Calu3 (cell line): Measurements from ENCODE around the gene TMA7. TPM values are rescaled to one million over a fixed set of nuclear protein-coding genes. Genes with fewer than 3 reads are reported as not detected.
"Not testable (repeated sequence)": the region's sequence is repeated elsewhere in the genome, so short reads cannot be mapped to it uniquely, and the experiment has no call there.

Experiments
- BruUV-seq: library from RNA; stranded (reverse); fragments of 400-500 nt; replicated peaks from 2 replicates; lab custom pipeline; 2021; lab: Mats Ljungman, UMichigan
- CTCF ChIA-PET: fragments of 300-600 bp; sonication (Branson Sonifier 250); formaldehyde crosslinking; loops from one replicate; lab custom pipeline; 2022; ENCODE audit warnings: antibody characterized with exemption; lab: Charles Lee
- DNase-seq: peaks from one replicate; pipeline ENCODE4 v3.0.0; 2022
- H3K27ac Mint-ChIP-seq: one replicate; pipeline ENCODE4 v1.8.0; 2022; ENCODE audit warnings: mixed read lengths; ENCODE audit not compliant: unreplicated experiment
- H3K27me3 Mint-ChIP-seq: one replicate; pipeline ENCODE4 v1.8.0; 2022; ENCODE audit warnings: mixed read lengths; ENCODE audit not compliant: unreplicated experiment
- H3K36me3 Mint-ChIP-seq: one replicate; pipeline ENCODE4 v1.8.0; 2022; ENCODE audit warnings: mild to moderate bottlenecking, moderate library complexity, mixed read lengths; ENCODE audit not compliant: insufficient read depth, unreplicated experiment
- H3K4me1 Mint-ChIP-seq: one replicate; pipeline ENCODE4 v1.8.0; 2022; ENCODE audit warnings: mild to moderate bottlenecking, low read depth, mixed read lengths; ENCODE audit not compliant: unreplicated experiment
- H3K4me3 Mint-ChIP-seq: one replicate; pipeline ENCODE4 v1.8.0; 2022; ENCODE audit warnings: mild to moderate bottlenecking, low read depth, moderate library complexity, mixed read lengths; ENCODE audit not compliant: unreplicated experiment
- H3K9me3 Mint-ChIP-seq: one replicate; pipeline ENCODE4 v1.8.0; 2022; ENCODE audit warnings: low read depth, mixed read lengths; ENCODE audit not compliant: unreplicated experiment
- CTCF ChIP-seq: fragments of 200-600 bp; IDR thresholded peaks from one replicate; pipeline ENCODE4 v1.8.0; 2022; ENCODE audit warnings: antibody characterized with exemption; ENCODE audit not compliant: unreplicated experiment
- intact Hi-C: fragments of 100-400 bp; cut with micrococcal nuclease; formaldehyde crosslinking; loops from one replicate; pipeline ENCODE4 v1.10.0; 2022; ENCODE audit not compliant: unreplicated experiment
- total RNA-seq: library from RNA; stranded (reverse); gene quantifications from 2 replicates; pipeline ENCODE4 v1.2.3, GENCODE V29; 2022

TMA7 gene
- total RNA-seq, 1 experiment from 2014 or later = 171 TPM

DNA sequence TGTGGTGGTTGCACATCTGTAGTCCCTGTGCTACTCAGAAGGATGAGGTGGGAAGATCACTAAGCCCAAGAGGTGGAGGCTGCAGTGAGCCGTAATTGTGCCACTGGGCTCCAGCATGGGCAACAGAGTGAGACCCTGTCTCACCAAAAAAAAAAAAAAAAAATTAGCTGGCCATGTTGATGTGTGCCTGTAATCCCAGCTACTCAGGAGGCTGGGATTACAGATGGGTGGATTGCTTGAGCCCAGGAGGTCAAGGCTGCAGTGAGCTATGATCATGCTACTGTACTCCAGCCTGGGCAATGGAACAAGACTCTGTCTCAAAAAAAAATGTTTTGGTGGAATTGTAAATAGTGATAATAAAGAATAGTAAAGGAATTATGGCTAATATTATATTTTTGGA lies 16.4 kb downstream of the TMA7 start:
- Mint-ChIP-seq H3K4me1 (no peaks in the 10 kb centered on the region), H3K27ac (no peak overlapping the region), H3K36me3 (peaks cover 3% of the 10 kb centered on the region), H3K9me3 (no peaks in the 10 kb centered on the region), H3K4me3 (no peak overlapping the region), H3K27me3 (no peaks in the 10 kb centered on the region)
- CTCF ChIA-PET = no interaction called here
- no peak for TF ChIP-seq CTCF
- intact Hi-C loops = no loop called here
- no TSS peak for BruUV-seq
- DNase-seq = no peak

DNA sequence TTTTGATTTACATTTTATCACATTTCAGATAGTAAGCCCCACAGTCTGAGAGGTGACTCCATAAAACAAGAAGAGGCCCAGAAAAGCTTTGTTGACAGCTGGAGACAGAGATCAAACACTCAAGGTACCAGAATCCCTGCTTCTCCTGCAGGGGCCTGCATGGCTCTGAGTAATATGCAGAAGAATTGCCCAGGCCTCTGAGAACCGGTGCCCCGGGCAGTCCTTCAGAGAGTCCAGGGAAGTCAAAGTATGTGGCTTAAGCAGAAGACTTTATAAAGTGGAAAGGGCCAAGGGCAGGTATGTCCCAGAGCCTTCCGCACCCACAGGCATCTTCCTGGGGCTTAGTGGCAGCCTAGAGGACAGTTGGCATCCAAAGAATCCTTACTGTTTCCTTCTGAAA lies 19.3 kb downstream of the TMA7 start:
- H3K27me3 Mint-ChIP-seq = no peaks in the 10 kb centered on the region
- TF ChIP-seq CTCF = no peak
- BruUV-seq = no TSS peak
- no peaks in the 10 kb centered on the region for H3K4me1 Mint-ChIP-seq
- CTCF ChIA-PET = no interaction called here
- peaks cover 3% of the 10 kb centered on the region for H3K36me3 Mint-ChIP-seq
- no peak for DNase-seq
- no peaks in the 10 kb centered on the region for H3K9me3 Mint-ChIP-seq
- intact Hi-C loops = no loop called here
- H3K4me3 Mint-ChIP-seq = no peak overlapping the region
- no peak overlapping the region for H3K27ac Mint-ChIP-seq

DNA sequence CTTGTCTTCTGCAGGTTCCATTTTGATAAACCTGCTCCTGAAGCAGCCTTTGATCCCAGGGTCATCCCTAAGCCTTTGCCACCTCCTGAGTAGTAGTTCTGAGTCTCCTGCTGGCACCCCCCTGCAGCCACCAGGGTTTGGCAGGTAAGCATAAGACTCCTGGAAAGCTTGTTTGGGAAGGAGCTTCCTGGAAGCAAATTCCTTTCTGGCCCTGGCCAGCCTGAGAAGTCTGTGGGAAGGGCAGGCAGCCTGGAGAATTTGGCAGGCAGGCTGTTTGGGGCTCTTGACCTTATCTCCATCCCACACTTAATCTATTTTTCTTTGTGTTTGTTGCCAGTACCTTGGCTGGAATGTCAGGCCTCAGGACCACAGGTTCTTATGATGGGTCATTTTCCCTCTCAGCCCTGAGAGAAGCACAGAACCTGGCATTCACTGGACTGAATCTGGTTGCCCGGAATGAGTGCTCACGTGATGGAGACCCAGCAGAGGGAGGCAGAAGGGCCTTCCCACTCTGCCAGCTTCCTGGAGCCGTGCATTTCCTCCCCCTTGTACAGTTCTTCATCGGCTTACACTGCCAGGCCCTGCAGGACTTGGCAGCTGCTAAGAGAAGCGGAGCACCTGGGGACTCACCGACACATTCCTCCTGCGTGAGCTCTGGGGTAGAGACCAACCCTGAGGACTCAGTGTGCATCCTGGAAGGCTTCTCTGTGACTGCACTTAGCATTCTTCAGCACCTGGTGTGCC lies 19.9 kb downstream of the TMA7 start:
- peaks cover 3% of the 10 kb centered on the region for H3K36me3 Mint-ChIP-seq
- H3K27me3 Mint-ChIP-seq = no peaks in the 10 kb centered on the region
- intact Hi-C loops = no loop called here
- no peak overlapping the region for H3K27ac Mint-ChIP-seq
- no peak overlapping the region for H3K4me3 Mint-ChIP-seq
- CTCF ChIA-PET = interaction anchor here (0.6 kb wide), 1 partner anchor 80 kb away, joined by 4 read pairs; no protein-coding TSS in a partner anchor
- BruUV-seq = no TSS peak
- H3K9me3 Mint-ChIP-seq = no peaks in the 10 kb centered on the region
- no peak for DNase-seq
- TF ChIP-seq CTCF = no peak
- no peaks in the 10 kb centered on the region for H3K4me1 Mint-ChIP-seq

DNA sequence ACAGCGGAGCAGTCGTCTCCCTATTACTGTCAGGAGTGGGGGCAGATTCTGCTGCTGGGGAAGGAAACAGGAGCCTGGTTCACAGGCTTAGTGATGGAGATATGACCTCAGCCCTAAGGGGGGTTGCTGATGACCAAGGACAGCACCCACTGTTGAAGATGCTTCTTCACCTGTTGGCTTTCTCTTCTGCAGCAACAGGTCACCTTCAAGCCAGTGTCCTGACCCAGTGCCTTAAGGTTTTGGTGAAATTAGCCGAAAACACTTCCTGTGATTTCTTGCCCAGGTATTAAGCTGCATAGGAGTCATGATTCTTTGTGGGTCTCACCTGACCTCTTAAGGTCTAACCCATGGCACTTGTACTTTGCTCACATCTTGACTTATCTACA lies 20.5 kb downstream of the TMA7 start:
- no peaks in the 10 kb centered on the region for H3K9me3 Mint-ChIP-seq
- TF ChIP-seq CTCF = no peak
- peaks cover 9% of the 10 kb centered on the region for H3K36me3 Mint-ChIP-seq
- intact Hi-C loops = no loop called here
- H3K4me1 Mint-ChIP-seq = peaks cover 4% of the 10 kb centered on the region
- no peak overlapping the region for H3K4me3 Mint-ChIP-seq
- no peak overlapping the region for H3K27ac Mint-ChIP-seq
- CTCF ChIA-PET = interaction anchor here (0.6 kb wide), 1 partner anchor 80 kb away, joined by 4 read pairs; no protein-coding TSS in a partner anchor
- no TSS peak for BruUV-seq
- H3K27me3 Mint-ChIP-seq = no peaks in the 10 kb centered on the region
- no peak for DNase-seq

DNA sequence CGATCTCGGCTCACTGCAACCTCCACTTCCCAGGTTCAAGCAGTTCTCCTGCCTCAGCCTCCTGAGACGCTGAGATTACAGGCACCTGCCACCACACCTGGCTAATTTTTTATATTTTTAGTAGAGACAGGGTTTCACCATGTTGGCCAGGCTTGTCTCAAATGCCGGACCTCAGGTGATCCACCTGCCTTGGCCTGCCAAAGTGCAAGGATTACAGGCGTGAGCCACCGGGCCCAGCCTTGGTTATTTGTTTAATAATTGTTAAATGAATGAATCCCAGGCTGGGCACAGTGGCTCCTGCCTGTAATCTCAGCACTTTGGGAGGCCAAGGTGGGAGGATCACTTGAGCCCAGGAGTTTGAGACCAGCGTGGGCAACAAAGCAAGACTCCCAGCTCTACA lies 21.7 kb downstream of the TMA7 start:
- H3K4me3 Mint-ChIP-seq, H3K9me3 Mint-ChIP-seq, CTCF ChIA-PET, H3K27ac Mint-ChIP-seq, DNase-seq, H3K4me1 Mint-ChIP-seq, intact Hi-C loops, BruUV-seq, H3K27me3 Mint-ChIP-seq: not testable (repeated sequence)
- peaks cover 18% of the 10 kb centered on the region for H3K36me3 Mint-ChIP-seq
